ENCODE results near the gene RNF126. TPM values are rescaled to one million over a fixed set of nuclear protein-coding genes. Genes with fewer than 3 reads are reported as not detected.

Gene RNF126
- total RNA-seq, 1 donor from 2014 or later, result 58.3 TPM

GRCh38 chr19:602391-603301, 60.4 kb downstream of the RNF126 start:
- no peak overlapping the region for H3K4me3 Mint-ChIP-seq (ENCODE audit: unreplicated experiment)
- no peak overlapping the region for H3K9ac ChIP-seq (ENCODE audit: low read length)
- H3K27ac ChIP-seq (ENCODE audit: low read depth, low read length), result no peak overlapping the region
- H3K4me2 ChIP-seq (ENCODE audit: low read length), result no peak overlapping the region
- DNase-seq (ENCODE audit: low read depth), result no peak
- no peaks in the 10 kb centered on the region for H3K4me1 ChIP-seq (ENCODE audit: insufficient read depth, low read length)
- FAIRE-seq, result no peak
- peaks cover 4% of the 10 kb centered on the region for H3K27me3 Mint-ChIP-seq (ENCODE audit: low read depth, unreplicated experiment)
- no peaks in the 10 kb centered on the region for H3K79me2 ChIP-seq (ENCODE audit: insufficient read depth, low read length)
- peaks cover 6% of the 10 kb centered on the region for H3K36me3 Mint-ChIP-seq (ENCODE audit: low read depth, unreplicated experiment)
- H3K9me3 Mint-ChIP-seq (ENCODE audit: unreplicated experiment), result peaks cover 8% of the 10 kb centered on the region
- no peak for TF ChIP-seq EZH2 (IDR thresholded peaks at IDR 0.05; ENCODE audit: insufficient read depth, low read length)
- no peak for TF ChIP-seq CTCF (IDR thresholded peaks at IDR 0.05; ENCODE audit: insufficient read depth, low read depth, low read length)
- no peaks in the 10 kb centered on the region for H3K4me1 Mint-ChIP-seq (ENCODE audit: low read depth, unreplicated experiment)
- no peak overlapping the region for H3K27ac Mint-ChIP-seq (ENCODE audit: unreplicated experiment)
- H3K27me3 ChIP-seq (ENCODE audit: insufficient read depth, low read length), result no peaks in the 10 kb centered on the region
- H3K9me3 ChIP-seq (ENCODE audit: insufficient read depth, low read depth, low read length), result no peaks in the 10 kb centered on the region
- H4K20me1 ChIP-seq (ENCODE audit: insufficient read depth, low read length), result peaks cover 6% of the 10 kb centered on the region
- H2AFZ ChIP-seq (ENCODE audit: low read depth, low read length), result no peak overlapping the region
- H3K4me3 ChIP-seq (ENCODE audit: insufficient read depth, low read depth, low read length), result no peak overlapping the region
- H3K36me3 ChIP-seq (ENCODE audit: insufficient read depth, low read length), result no peaks in the 10 kb centered on the region

- Histone ChIP-seq H3K36me3 (ENCODE audit: insufficient read depth, low read length) (no peaks in the 10 kb centered on the region), H3K27me3 (ENCODE audit: insufficient read depth, low read length) (peaks cover 3% of the 10 kb centered on the region), H3K9ac (ENCODE audit: low read length) (no peak overlapping the region), H3K9me3 (ENCODE audit: insufficient read depth, low read depth, low read length) (no peaks in the 10 kb centered on the region), H3K4me2 (ENCODE audit: low read length) (no peak overlapping the region), H3K4me1 (ENCODE audit: insufficient read depth, low read length) (no peaks in the 10 kb centered on the region), H3K4me3 (ENCODE audit: insufficient read depth, low read depth, low read length) (no peak overlapping the region), H3K79me2 (ENCODE audit: insufficient read depth, low read length) (no peaks in the 10 kb centered on the region), H4K20me1 (ENCODE audit: insufficient read depth, low read length) (peaks cover 15% of the 10 kb centered on the region), H3K27ac (ENCODE audit: low read depth, low read length) (no peak overlapping the region), H2AFZ (ENCODE audit: low read depth, low read length) (no peak overlapping the region)
- no peak for TF ChIP-seq EZH2 (IDR thresholded peaks at IDR 0.05; ENCODE audit: insufficient read depth, low read length)
- no peak for TF ChIP-seq CTCF (IDR thresholded peaks at IDR 0.05; ENCODE audit: insufficient read depth, low read depth, low read length)
- peaks cover 8% of the 10 kb centered on the region for H3K9me3 Mint-ChIP-seq (ENCODE audit: unreplicated experiment)
- peaks cover 4% of the 10 kb centered on the region for H3K27me3 Mint-ChIP-seq (ENCODE audit: low read depth, unreplicated experiment)
- H3K4me3 Mint-ChIP-seq (ENCODE audit: unreplicated experiment), result no peak overlapping the region
- FAIRE-seq (no peak), DNase-seq (ENCODE audit: low read depth) (no peak)
- H3K36me3 Mint-ChIP-seq (ENCODE audit: low read depth, unreplicated experiment), result peaks cover 6% of the 10 kb centered on the region
- H3K27ac Mint-ChIP-seq (ENCODE audit: unreplicated experiment), result no peak overlapping the region
- H3K4me1 Mint-ChIP-seq (ENCODE audit: low read depth, unreplicated experiment), result no peaks in the 10 kb centered on the region
Measured at GRCh38 chr19:601790-602189, 61.2 kb downstream of the RNF126 start.

GRCh38 chr19:601310-601709, 61.7 kb downstream of the RNF126 start:
- FAIRE-seq (no peak), DNase-seq (ENCODE audit: low read depth) (no peak)
- H3K27me3 Mint-ChIP-seq (ENCODE audit: low read depth, unreplicated experiment), result peaks cover 5% of the 10 kb centered on the region
- Histone ChIP-seq H3K4me1 (ENCODE audit: insufficient read depth, low read length) (no peaks in the 10 kb centered on the region), H4K20me1 (ENCODE audit: insufficient read depth, low read length) (peaks cover 20% of the 10 kb centered on the region), H3K4me3 (ENCODE audit: insufficient read depth, low read depth, low read length) (no peak overlapping the region), H3K36me3 (ENCODE audit: insufficient read depth, low read length) (no peaks in the 10 kb centered on the region), H3K79me2 (ENCODE audit: insufficient read depth, low read length) (no peaks in the 10 kb centered on the region), H3K9ac (ENCODE audit: low read length) (no peak overlapping the region), H3K27ac (ENCODE audit: low read depth, low read length) (no peak overlapping the region), H3K9me3 (ENCODE audit: insufficient read depth, low read depth, low read length) (no peaks in the 10 kb centered on the region), H3K27me3 (ENCODE audit: insufficient read depth, low read length) (peaks cover 3% of the 10 kb centered on the region), H2AFZ (ENCODE audit: low read depth, low read length) (no peak overlapping the region), H3K4me2 (ENCODE audit: low read length) (no peak overlapping the region)
- TF ChIP-seq EZH2 (IDR thresholded peaks at IDR 0.05; ENCODE audit: insufficient read depth, low read length), result no peak
- TF ChIP-seq CTCF (IDR thresholded peaks at IDR 0.05; ENCODE audit: insufficient read depth, low read depth, low read length), result no peak
- no peaks in the 10 kb centered on the region for H3K4me1 Mint-ChIP-seq (ENCODE audit: low read depth, unreplicated experiment)
- H3K27ac Mint-ChIP-seq (ENCODE audit: unreplicated experiment), result no peak overlapping the region
- H3K36me3 Mint-ChIP-seq (ENCODE audit: low read depth, unreplicated experiment), result peaks cover 6% of the 10 kb centered on the region
- no peak overlapping the region for H3K4me3 Mint-ChIP-seq (ENCODE audit: unreplicated experiment)
- H3K9me3 Mint-ChIP-seq (ENCODE audit: unreplicated experiment), result peaks cover 8% of the 10 kb centered on the region

Data from astrocyte (in vitro differentiated cells and primary cell).